ENCODE measurements around the gene CBLC. TPM values are rescaled to one million over a fixed set of nuclear protein-coding genes. Genes with fewer than 3 reads are reported as not detected.

Gene CBLC, protein sequence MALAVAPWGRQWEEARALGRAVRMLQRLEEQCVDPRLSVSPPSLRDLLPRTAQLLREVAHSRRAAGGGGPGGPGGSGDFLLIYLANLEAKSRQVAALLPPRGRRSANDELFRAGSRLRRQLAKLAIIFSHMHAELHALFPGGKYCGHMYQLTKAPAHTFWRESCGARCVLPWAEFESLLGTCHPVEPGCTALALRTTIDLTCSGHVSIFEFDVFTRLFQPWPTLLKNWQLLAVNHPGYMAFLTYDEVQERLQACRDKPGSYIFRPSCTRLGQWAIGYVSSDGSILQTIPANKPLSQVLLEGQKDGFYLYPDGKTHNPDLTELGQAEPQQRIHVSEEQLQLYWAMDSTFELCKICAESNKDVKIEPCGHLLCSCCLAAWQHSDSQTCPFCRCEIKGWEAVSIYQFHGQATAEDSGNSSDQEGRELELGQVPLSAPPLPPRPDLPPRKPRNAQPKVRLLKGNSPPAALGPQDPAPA
- polyA plus RNA-seq (ENCODE audit: insufficient read length in 10 of 10) = 1 to 10 TPM in 2 of 10 donors, under 1 TPM in 2, not detected in 6; 0.15 to 2.8 (median 0.86) TPM
- long read RNA-seq, donor 1 = 0 reads
- long read RNA-seq, donor 2 = 0 reads
- long read RNA-seq, donor 3 = 0 reads
- long read RNA-seq, donor 4 = 0 reads
- long read RNA-seq, donor 5 = 0 reads
- long read RNA-seq, donor 6 = 0 reads
- long read RNA-seq, donor 7 = 0 reads
- long read RNA-seq, donor 8 = 0 reads
- long read RNA-seq, donor 9 = 0 reads

DNA sequence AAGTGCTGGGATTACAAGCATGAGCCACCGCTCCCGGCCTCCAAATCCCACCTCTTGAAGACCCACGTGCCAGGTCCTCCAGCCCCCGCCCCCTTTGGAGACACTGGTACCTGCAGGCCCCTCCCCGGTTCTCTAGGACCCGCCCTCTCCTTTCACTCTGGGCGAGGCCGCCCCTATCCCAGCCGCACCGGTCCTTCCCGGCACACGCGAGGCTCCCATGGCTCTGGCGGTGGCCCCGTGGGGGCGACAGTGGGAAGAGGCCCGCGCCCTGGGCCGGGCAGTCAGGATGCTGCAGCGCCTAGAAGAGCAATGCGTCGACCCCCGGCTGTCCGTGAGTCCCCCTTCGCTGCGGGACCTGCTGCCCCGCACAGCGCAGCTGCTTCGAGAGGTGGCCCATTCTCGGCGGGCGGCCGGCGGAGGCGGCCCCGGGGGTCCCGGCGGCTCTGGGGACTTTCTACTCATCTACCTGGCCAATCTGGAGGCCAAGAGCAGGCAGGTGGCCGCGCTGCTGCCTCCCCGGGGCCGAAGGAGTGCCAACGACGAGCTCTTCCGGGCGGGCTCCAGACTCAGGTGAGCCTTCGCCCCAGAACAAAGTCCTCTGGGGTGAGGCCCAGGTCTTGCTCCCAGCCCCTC lies at the start of gene CBLC:
TSS of gene CBLC (plus strand) at position 176 of the 633 bp plus-strand sequence. CDS start at position 218, 42 bp downstream.
- no peak for DNase-seq

DNA sequence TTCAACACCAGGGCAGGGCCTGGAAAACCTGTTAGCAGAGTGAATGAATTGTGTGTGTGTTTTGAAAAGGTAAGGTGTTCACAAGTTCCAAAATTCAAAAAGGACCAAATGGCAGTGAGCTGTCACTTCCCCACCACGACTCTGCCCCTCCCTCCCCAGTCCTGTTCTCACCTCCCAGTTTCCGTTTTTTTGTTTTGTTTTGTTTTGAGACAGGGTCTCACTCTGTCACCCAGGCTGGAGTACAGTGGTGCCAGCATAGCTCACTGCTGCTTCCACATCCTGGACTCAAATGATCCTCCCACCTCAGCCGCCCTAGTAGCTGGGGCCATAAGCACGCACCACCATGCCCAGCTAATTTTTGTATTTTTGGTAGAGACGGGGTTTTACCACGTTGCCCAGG lies 49.5 kb upstream of the CBLC start:
- DNase-seq = no peak

DNA sequence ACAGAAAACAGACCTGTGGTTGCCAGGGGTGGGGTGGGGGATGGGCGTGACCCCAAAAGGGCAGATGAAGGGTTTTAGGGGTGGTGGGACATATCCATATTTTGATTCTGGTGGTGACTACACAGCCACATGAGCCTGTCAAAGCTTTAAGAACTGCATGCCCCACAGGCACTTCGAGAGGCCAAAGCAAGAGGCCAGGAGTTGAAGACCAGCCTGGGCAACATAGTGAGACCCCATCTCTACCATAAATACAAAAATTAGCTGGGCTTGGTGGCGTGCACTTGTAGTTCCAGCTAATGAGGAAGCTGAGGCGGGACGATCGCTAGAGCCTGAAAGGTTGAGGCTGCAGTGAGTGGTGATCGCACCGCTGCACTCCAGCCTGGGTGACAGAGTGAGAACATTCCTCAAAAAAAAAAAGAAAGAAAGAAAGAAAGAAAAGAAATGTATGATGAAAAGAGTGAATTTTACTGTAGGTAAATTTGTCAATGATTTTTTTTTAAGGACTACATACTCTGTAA lies 48.1 kb upstream of the CBLC start:
- no peak for DNase-seq

DNA sequence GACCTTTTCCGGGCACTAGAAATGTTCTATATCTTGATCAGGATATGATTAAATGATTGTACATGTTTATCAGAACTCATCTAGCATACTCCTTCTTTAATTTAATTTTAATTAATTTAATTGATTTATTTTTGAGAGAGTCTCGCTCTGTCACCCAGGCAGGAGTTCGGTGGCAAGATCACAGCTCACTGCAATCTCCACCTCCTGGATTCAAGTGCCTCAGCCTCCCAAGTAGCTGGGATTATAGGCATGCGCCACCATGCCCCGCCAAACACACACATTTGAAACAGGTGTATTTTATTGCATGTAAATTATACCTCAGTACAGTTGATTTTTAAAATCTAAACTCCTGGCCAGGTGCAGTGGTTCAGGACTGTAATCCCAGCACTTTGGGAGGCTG lies 46.6 kb upstream of the CBLC start:
- no peak for DNase-seq

DNA sequence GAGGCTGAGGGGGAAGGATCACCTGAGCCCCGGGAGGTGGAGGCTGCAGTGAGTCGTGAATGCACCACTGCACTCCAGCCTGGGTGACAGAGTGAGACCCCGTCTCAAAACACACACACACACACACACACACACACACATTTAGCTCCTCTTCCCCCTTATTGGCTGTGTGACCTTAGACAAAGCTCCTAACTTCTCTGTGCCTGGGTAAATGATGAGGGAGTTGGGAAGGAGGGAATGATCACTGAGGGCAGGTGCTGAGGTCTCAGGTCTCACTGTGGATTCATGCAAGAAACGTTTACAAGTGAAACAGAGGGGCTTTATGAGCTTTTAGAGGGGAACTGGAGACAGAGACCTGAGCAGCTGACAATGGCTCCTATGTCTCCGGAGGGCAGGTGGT lies 46.1 kb upstream of the CBLC start:
- no peak for DNase-seq

DNA sequence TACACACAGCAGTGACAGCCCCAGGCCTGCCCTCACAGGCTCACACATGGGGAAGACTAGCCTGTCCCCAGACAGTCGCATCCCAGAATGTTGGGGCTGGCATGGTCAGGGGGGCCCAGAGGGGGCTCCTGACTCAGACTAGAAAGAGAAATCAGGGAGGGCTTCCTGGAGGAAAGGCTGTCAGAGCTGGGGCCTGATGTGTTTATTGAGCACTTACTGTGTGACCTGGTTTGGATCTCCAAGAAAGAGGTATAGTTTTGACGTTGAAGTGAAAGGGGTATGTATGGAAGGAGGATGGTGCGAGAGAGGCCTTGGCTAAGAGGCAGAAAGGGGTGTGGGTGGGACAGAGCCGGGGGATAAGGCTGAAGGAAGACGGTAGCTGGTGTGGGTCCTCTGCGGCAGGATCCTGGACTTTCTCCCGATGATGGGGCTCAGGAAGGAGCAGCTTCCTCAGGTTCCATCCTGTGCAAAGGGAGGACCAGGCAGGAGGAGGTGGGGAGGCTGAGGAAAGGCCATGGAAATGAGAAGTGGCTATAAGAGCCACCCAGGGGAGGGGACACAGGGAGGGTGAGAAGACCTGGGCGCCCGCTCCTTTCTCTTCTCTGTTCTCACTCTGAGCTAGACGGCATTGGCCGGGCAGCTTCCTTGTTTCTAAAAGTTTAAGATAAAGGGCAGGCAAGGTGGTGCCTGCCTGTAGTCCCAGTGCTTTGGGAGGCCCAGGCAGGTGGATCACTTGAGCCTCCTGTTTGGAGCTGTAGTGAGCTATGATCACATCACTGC lies 45.3 kb upstream of the CBLC start:
- DNase-seq = no peak

DNA sequence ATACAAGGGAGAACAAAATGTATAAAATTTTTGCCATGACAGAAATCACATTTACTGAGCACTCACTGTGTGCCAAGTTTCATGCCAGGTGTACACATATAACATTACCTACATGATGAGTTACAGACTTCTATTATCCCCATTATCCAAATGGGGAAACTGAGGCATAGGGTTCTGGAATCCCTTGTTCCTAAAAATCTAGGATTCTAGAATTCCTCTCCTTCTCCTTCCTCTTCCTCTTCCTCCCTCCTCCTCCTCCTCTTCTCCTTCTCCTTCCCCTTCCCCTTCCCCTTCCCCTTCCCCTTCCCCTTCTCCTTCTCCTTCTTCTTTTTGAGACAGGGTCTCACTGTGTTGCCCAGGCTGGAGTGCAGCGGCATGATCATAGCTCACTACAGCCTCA lies 43.3 kb upstream of the CBLC start:
- DNase-seq = no peak

DNA sequence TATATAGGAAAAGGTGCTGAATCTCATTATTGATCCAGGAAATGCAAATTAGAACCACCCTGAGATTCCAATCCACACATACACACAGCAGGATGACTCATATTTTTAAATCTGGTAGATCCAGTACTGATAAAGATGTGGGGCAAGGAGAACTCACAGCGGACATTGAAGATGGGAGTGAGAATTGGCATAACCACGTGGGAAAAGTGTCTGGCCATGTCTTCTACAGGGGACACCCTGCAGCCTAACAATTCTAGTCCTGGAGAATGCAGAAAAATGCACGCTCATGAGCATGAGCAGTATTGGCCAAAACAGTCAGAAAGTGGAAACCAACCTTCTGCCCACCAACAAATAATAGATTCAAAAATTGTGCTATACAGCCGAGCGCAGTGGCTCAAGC lies 42.7 kb upstream of the CBLC start:
- DNase-seq = no peak

DNA sequence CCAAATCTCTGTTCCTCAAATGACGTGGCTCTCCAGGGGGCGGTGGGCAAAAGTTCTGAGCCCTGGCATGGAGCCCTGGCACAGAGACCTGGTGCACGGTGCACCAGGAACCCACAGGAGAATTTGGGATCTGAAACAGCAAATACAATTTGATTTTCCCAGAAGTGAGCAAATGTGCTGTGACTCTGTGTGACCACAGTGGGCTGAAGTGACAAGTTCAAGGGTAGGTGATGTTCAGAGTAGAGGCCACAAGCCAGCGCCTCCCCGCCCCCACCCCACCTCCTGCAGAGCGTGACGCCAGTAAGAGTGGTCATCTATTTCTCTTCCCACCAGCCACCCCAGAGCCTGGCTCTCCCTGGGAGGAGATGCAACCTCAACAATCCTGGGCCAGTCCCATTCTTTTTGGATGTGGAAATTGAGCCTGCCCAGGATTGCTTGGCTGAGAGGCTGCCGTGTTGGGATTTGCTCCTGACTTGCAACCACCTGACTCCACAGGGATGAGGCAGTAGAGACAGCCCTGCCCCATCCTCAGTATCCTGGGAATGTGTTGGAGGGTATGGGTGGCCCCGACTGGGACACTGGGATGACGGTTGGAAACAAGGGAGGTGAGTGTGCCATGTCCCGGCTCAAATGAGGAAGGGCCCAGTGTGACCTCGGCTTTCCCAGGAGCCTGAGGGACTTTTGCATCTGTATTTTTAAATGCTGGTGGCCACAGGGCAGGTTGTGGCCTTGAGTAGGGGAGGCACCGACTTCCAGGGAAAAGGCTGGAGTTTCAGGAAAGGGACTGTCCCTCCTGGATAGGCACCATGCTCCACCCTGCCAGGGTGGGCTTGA lies 40.2 kb upstream of the CBLC start:
- no peak for DNase-seq

DNA sequence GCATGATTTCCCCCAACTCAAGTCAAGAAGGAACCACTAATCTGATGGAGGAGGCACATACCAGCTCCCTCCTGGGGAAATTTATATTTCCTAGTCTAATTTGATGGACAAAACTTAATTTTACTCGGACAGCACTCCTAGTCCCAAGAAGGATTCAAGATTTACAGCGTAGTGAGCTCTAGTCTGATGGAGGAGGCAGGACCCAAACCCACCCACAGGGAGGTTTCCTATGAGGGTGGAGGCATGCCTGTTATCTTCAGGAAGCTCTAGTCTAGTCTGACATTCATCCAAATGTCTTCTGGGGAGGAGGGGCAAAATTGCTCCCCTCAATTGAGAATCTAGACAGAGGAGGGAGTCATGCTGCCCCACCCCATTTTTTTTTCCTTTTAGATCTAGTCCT lies 39.6 kb upstream of the CBLC start:
- no peak for DNase-seq

DNA sequence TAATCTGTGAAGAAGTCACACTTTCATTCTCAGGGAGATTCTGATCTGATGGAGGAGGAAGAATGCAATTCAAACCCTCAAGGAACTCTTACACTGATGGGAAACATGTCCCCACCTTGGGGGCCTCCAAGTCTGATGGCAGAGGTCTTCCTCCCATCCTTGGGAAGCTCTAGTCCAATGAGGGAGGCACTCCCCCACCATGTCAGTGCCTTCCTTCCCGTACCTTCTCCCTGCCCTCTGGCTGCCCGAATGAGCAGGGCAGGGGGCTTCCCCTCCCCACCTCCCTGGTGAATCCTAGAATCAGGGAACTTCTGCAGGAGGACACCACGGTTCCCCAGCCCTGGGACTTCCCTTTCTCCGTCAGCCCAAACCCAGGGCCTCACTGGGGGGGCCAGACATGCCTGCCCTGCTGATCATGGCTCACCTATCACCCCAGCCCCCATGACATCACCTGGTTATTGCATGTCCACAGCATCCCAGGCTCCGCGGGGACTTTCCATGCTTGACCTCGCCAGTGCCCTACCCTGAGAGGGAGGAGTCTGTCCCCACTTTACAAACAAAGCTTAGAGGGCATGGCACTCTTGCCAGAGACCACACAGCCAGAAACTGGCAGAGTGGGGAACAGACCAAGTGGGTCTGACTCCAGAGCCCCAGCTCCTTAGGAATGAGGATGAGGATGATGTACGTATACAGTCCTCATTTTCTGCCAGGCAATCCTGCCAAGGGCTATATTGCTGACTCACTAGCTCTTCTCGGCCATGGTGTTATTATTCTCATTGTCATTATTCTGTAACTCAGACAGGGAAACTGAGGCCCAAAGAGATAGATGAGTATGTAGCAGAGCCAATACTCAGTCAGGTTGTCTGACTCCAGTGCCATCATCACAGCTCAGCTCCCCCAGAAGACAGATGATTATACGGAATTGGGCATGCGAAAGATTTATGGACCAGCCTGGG lies 38.8 kb upstream of the CBLC start:
- no peak for DNase-seq

DNA sequence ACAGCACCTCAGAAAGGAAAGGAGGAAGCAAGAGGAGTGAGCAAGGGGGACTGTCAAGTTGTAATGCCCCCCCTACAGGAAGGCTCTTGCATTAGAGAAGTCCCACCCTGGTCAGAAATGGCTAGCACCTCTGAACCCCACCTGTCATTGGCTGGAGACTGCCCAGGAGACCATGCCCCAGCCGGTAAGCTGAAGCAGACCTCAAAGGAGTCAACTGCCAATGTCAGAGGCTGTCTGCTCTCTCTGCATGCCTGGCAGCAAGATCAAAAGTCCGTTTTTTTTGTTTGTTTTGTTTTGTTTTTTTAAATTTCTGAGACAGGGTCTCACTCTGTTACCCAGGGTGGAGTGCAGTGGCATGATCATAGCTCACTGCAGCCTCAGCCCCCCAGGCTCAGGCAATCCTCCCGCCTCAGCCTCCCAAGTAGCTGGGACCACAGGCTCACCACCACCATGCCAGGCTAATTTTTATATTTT lies 37.3 kb upstream of the CBLC start:
- no peak for DNase-seq

DNA sequence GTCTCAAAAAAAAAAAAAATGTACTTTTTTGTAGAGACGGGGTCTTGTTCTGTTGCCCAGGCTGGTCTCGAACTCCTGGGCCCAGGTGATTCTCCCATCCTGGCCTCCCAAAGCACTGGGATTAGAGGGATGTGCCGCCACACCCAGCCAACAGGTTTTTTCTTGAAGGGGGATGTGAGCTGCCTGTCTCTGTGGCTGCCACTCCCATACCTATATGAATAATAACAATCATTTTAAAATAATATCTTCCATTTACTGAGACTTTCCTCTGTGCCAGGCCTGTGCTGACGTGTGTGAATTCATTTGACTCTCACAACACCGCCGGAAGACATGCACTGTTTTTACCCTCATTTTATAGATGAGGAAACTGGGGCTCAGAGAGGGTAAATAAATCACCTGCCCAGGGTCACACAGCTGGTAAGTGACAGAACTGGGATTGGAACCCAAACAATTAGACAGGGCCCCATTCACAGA lies 36.4 kb upstream of the CBLC start:
- DNase-seq = peak in 1 of 3 donors; percentile 60

DNA sequence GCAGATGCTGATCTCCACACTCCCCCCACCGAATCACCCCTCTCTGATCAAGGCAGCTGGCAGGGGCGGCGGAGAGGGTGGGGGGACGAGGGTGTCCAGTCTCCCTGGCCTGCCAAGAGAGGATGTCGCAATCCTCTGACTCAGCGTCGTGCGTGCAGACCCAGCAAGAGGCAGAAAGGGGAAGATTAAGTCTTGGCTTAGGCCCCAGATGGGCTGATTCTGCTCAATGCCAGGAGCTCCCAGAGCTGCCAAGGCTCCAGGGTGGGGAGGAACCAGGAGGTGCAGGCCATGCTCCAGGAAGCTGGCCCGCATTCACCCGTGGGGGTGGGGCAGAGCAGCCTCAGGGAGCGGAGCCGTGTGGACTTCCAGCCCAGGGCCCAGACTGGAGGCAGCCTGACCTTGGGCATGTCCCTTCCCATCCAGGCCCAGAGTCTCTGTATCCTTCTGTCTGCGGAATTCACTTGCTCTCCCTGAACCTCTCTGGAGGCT lies 35.8 kb upstream of the CBLC start:
- DNase-seq = peak; percentile 96 to 99 (median 97)

DNA sequence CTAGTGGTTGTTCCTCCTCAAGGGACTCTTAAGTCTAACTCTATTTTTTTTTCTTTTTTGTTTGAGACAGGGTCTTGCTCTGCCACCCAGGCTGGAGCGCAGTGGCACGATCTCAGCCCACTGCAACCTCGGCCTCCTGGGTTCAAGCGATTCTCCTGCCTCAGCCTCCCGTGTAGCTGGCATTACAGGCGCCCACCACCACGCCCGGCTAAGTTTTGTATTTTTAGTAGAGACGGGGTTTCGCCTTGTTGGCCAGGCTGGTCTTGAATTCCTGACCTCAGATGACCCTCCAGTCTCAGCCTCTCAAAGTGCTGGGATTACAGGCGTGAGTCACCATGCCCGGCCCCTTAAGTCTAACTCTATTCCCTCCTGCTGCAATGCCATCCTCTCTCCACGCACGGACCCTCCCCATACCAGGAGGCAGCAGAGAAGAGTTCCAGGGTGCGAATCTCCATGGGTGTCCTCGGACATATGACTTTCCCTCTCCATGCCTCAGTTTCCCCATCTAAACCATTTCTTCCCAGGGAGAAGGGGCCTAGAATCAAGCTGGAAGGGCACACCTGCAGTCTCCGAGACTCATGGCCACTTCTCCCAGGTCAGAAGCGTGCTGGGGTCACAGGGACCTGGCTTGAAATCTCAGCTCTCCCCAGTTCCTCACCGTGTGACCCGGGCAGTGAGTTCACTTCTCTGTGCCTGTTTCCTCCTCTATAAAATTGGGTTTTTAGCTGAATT lies 35.2 kb upstream of the CBLC start:
- DNase-seq = no peak

DNA sequence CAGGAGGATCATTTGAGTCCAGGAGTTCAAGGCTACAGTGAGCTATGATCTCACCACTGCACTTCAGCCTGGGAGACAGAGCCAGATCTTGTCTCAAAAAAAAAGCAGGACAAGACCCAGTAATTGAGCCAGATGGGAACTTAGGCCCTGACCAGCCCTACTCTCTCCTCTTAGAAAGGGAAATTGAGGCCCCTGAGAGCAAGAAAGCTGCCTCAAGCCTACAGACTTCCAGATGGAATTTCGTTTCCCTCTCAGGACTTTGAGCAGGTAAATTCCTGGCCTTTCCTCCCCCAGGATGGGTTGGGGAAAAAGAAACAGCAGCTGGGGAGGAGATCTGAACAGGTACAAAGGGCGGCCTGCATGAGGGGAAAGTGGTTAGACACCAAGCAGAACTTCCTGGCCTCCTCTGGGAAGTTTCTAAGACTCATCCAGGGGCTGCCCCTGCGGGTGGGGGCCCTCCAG lies 32.8 kb upstream of the CBLC start:
- peak in 1 of 3 donors; percentile 73 for DNase-seq

DNA sequence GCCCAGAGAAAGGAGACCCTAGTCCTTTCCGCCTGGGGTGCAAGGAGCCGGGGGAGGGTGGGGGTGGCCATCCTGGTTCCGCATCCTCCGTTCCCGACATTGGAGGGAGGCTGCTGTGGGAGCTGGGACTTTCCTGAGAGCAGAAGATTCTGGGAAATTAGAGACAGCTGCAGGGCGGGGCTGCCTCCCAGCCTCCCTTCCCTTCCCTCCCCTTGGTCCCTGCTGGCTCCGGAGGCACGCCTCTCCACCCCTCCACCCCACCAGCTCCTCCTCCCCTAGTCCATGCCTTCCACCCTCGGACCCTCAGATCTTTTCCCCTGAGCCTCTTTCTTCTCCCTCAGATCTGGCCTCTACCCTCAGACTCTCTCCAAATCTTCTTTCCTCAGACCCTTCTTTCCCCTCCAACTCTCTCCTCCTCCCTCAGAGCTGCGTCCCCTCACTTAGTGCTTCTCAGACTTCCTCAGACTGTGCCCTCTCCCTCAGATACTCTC lies 32.3 kb upstream of the CBLC start:
- DNase-seq = peak; percentile 85 to 95 (median 88)

All from muscle of back (tissue), 13 donors.